K562 (cell line): Measurements from ENCODE around the gene CELSR3. TPM values are rescaled to one million over a fixed set of nuclear protein-coding genes. Genes with fewer than 3 reads are reported as not detected.

ENCODE experiments used
- ATAC-seq: fragments of 200-7000 bp; cut with Tn5 transposase; 3 replicates; pipeline ENCODE4 v1.9.1; 2020; ENCODE audit warnings: moderate library complexity
- BruUV-seq: library from RNA; stranded (reverse); fragments of 400-500 nt; replicated peaks from 2 replicates; lab custom pipeline; 2021; lab: Mats Ljungman, UMichigan
- CTCF ChIA-PET: fragments of 300-600 bp; formaldehyde crosslinking; extraction: SDS; loops from one replicate; lab custom pipeline; 2021; ENCODE audit warnings: low intra/inter-chr PET ratio; lab: Yijun Ruan, JAX
- POLR2A ChIA-PET: fragments of 300-600, 350-650 bp; sonication (Branson Sonifier 250); formaldehyde crosslinking; extraction: SDS; loops from one replicate; lab custom pipeline; 2021; ENCODE audit warnings: antibody characterized with exemption, inconsistent platforms; lab: Yijun Ruan, JAX
- DNase-seq, 4 experiments: peaks; one replicate each; pipeline versions ENCODE4 v3.0.0 to v3.0.0-alpha.2; 2011 to 2018; ENCODE audit warnings: low spot score in 3 of 4, mixed read lengths in 3 of 4; ENCODE audit errors: extremely low read depth in 1 of 4
- FAIRE-seq: peaks from 2 replicates; lab custom pipeline; 2011; peaks lifted over from hg19 to GRCh38; lab: Jason Lieb, UNC
- H2AFZ ChIP-seq: 2 replicates; pipeline ENCODE4 v1.6.0; 2011; ENCODE audit warnings: low read depth, low read length, control low read depth, inconsistent platforms
- H3K27ac ChIP-seq: fragments of 200-600 bp; 3 replicates; pipeline ENCODE4 v1.8.0; 2011; ENCODE audit warnings: low read depth, mild to moderate bottlenecking, control low read depth, inconsistent platforms, low read length, moderate library complexity, mixed read lengths; ENCODE audit errors: extremely low read depth
- H3K27me3 ChIP-seq, 2 experiments: fragments of 300-600 bp in 1 of 2; 2 replicates in 1 of 2; 3 replicates in 1 of 2; pipeline versions ENCODE4 v1.6.0 to v1.8.0; 2011; ENCODE audit warnings: inconsistent platforms in 2 of 2, low read length in 2 of 2, mild to moderate bottlenecking in 1 of 2, mixed read lengths in 1 of 2, moderate library complexity in 1 of 2; ENCODE audit not compliant: control insufficient read depth in 2 of 2, insufficient read depth in 2 of 2
- H3K36me3 ChIP-seq: fragments of 300-600 bp; 3 replicates; pipeline ENCODE4 v1.8.0; 2011; ENCODE audit warnings: mild to moderate bottlenecking, low read length, inconsistent platforms; ENCODE audit not compliant: control insufficient read depth, insufficient read depth
- H3K4me1 ChIP-seq, 2 experiments: fragments of 200-600 bp in 1 of 2; replicated peaks in 1 of 2; 2 replicates in 1 of 2; 3 replicates in 1 of 2; pipeline versions ENCODE4 v1.5.1 to v1.8.0; 2011; ENCODE audit warnings: inconsistent platforms in 2 of 2, low read length in 2 of 2, mild to moderate bottlenecking in 1 of 2, mixed read lengths in 1 of 2, moderate library complexity in 1 of 2; ENCODE audit not compliant: control insufficient read depth in 2 of 2, insufficient read depth in 2 of 2
- H3K4me2 ChIP-seq: 2 replicates; pipeline ENCODE4 v1.6.1; 2011; ENCODE audit warnings: low read length, control low read depth, inconsistent platforms, mixed read lengths; ENCODE audit not compliant: insufficient read depth
- H3K4me3 ChIP-seq: fragments of 200-600 bp; sonication (generic), shearing (Covaris generic); 2 replicates; pipeline ENCODE4 v1.5.1; 2016; ENCODE audit warnings: control low read depth, inconsistent platforms
- H3K79me2 ChIP-seq: fragments of 200-600 bp; 3 replicates; pipeline ENCODE4 v1.8.0; 2011; ENCODE audit warnings: low read length, inconsistent platforms; ENCODE audit not compliant: control insufficient read depth, insufficient read depth
- H3K9ac ChIP-seq, 2 experiments: 2 replicates each; pipeline versions ENCODE4 v1.6.0 to v1.6.1; 2011; ENCODE audit warnings: low read depth in 2 of 2, low read length in 2 of 2, control low read depth in 1 of 2, inconsistent platforms in 1 of 2, mild to moderate bottlenecking in 1 of 2, mixed read lengths in 1 of 2; ENCODE audit not compliant: insufficient read depth in 1 of 2
- H3K9me1 ChIP-seq: one replicate; pipeline ENCODE4 v1.6.0; 2011; ENCODE audit warnings: inconsistent platforms, mild to moderate bottlenecking, low read length, moderate library complexity; ENCODE audit not compliant: control insufficient read depth, insufficient read depth
- H3K9me3 ChIP-seq: replicated peaks from 2 replicates; pipeline ENCODE4 v1.5.1; 2011; ENCODE audit warnings: low read depth, low read length, inconsistent platforms; ENCODE audit not compliant: control insufficient read depth, insufficient read depth
- H4K20me1 ChIP-seq: replicated peaks from 2 replicates; pipeline ENCODE4 v1.6.1; 2011; ENCODE audit warnings: low read length, inconsistent platforms, mixed read lengths; ENCODE audit not compliant: control insufficient read depth, insufficient read depth
- CTBP1 ChIP-seq: fragments of 450-650 bp; IDR thresholded peaks from 2 replicates; pipeline ENCODE4 v1.6.1; 2016; ENCODE audit warnings: borderline replicate concordance
- DACH1 ChIP-seq: fragments of 450-650 bp; IDR thresholded peaks from 2 replicates; pipeline ENCODE4 v1.6.1; 2018; ENCODE audit not compliant: partially characterized antibody
- EHMT2 ChIP-seq: fragments of 450-650 bp; IDR thresholded peaks from 2 replicates; pipeline ENCODE4 v1.6.1; 2018; ENCODE audit warnings: antibody characterized with exemption
- HNRNPK ChIP-seq: fragments of 200-400 bp; formaldehyde crosslinking; IDR thresholded peaks from one replicate; pipeline ENCODE4 v1.6.1; 2018; ENCODE audit warnings: mild to moderate bottlenecking, low read depth, low read length; ENCODE audit not compliant: poor library complexity, severe bottlenecking
- NCOR1 ChIP-seq: fragments of 450-650 bp; IDR thresholded peaks from 2 replicates; pipeline ENCODE4 v1.6.1; 2016; ENCODE audit warnings: mild to moderate bottlenecking, moderate library complexity
- NELFE ChIP-seq: IDR thresholded peaks from 2 replicates; pipeline ENCODE4 v1.6.1; 2011; ENCODE audit warnings: mild to moderate bottlenecking; ENCODE audit not compliant: insufficient read depth, insufficient read length
- PPARD ChIP-seq: fragments of 250-450 bp; sonication (Bioruptor Pico); IDR thresholded peaks from 2 replicates; pipeline ENCODE4 v1.8.0; 2022; ENCODE audit warnings: inconsistent platforms, mild to moderate bottlenecking, moderate library complexity
- TAF7 ChIP-seq: fragments of 450-650 bp; IDR thresholded peaks from 2 replicates; pipeline ENCODE4 v1.6.1; 2016; ENCODE audit warnings: missing genetic modification characterization, missing compliant biosample characterization
- TRIM24 ChIP-seq, 2 experiments: fragments of 450-650 bp; IDR thresholded peaks; 2 replicates each; pipeline ENCODE4 v1.6.1; 2016
- ZKSCAN3 ChIP-seq: fragments of 250-450 bp; sonication (Bioruptor Pico); IDR thresholded peaks from 2 replicates; pipeline ENCODE4 v1.4.0; 2020
- ZNF311 ChIP-seq: fragments of 250-450 bp; sonication (Bioruptor Pico); IDR thresholded peaks from 2 replicates; pipeline ENCODE4 v1.4.0; 2020; ENCODE audit warnings: mild to moderate bottlenecking, moderate library complexity
- ZNF644 ChIP-seq: fragments of 200-800 bp; sonication (Bioruptor generic); IDR thresholded peaks from 2 replicates; pipeline ENCODE4 v1.6.1; 2016; ENCODE audit warnings: low read depth, missing genetic modification characterization, missing compliant biosample characterization
- WGBS: fragments of 100-300 bp; shearing (Covaris generic); methylation state at CpG from one replicate; pipeline ENCODE4 v1.1.6; 2016; ENCODE audit warnings: low coverage, mixed read lengths; ENCODE audit not compliant: insufficient coverage; ENCODE audit errors: missing lambda C conversion rate; 5-methylcytosine and 5-hydroxymethylcytosine counted together
- in situ Hi-C: fragments of 300-500 bp; cut with MboI; formaldehyde crosslinking; loops from 4 replicates; pipeline ENCODE4 v1.15.0; 2018; ENCODE audit warnings: inconsistent platforms, mixed read lengths
- intact Hi-C: fragments of 100-400 bp; cut with micrococcal nuclease; formaldehyde crosslinking; loops from 2 replicates; pipeline ENCODE4 v1.14.2; 2022
- polyA plus RNA-seq, 8 experiments: library from polyadenylated mRNA; depleted of rRNA in 4 of 8; stranded (reverse) in 5 of 8; unstranded in 3 of 8; fragments of >200 nt; fragmentation: Nextera tagmentation in 2 of 8; fragmentation: Illumina TruSeq in 1 of 8; extraction: Ambion mirVana in 2 of 8; extraction: Trizol in 1 of 8; gene quantifications; 2 replicates each; pipeline versions ENCODE4 v1.2.1 to v1.2.3, GENCODE V29; 2011 to 2014; ENCODE audit warnings: inconsistent platforms in 1 of 8, missing spikeins in 1 of 8
- total RNA-seq, 7 experiments: library from RNA; depleted of rRNA in 6 of 7; stranded (reverse); fragments of >200 nt in 6 of 7; fragmentation: Illumina TruSeq in 2 of 7; extraction: Trizol in 2 of 7; gene quantifications; 2 replicates each; pipeline versions ENCODE4 v1.2.1 to v1.2.3, GENCODE V29; 2011 to 2021; ENCODE audit warnings: low replicate concordance in 1 of 7
- TF ChIP-seq, protein P1 (sequence below), 2 experiments: fragments of 150-350 bp in 1 of 2; IDR thresholded peaks; 2 replicates each; pipeline ENCODE4 v1.6.1; 2012 to 2016; ENCODE audit warnings: low read depth in 2 of 2, low read length in 2 of 2, mild to moderate bottlenecking in 1 of 2, moderate library complexity in 1 of 2
- TF ChIP-seq, protein P2 (sequence below): fragments of 250-450 bp; sonication (Bioruptor Pico); IDR thresholded peaks from 2 replicates; pipeline ENCODE4 v1.5.0; 2020; ENCODE audit warnings: mild to moderate bottlenecking, borderline replicate concordance

Gene CELSR3
- total and polyA plus RNA-seq, 9 of the 15 experiments (the other 6 are each of a cell fraction or from before 2014, with no cell fraction given) = 0.10 to 2.7 (median 0.76) TPM

DNA sequence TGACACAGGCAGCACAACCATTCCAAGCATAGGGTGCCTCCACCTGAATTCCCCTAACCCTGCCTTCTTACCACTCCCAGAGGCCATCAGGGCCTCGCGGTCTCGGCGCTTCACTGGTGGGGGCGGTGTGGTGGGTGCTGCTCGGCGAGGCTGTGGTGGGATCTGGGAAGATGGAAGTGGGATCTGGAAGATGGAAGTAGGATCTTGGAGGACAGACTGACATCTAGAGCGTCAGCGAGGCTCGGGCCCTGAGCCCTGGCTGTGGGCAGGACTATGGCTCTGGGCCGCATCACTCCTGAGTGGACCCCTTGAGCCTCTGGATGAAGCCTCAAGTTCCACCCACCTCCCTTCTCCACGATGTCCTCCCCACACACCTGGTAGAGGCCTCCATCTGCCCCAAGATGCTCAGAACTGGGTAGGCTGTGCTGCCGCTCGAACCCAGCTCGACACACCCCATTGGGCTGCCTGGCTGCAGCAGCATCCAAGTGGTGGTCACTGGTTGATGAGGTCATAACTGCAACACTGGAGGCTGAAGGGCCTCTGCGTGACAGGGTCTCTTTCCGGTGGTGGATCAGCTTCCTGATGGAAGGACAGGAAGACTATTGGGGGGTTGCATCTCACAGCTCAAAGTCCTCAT is 19.4 kb upstream of the CELSR3 start (continued):
- TF ChIP-seq, protein P1, sequence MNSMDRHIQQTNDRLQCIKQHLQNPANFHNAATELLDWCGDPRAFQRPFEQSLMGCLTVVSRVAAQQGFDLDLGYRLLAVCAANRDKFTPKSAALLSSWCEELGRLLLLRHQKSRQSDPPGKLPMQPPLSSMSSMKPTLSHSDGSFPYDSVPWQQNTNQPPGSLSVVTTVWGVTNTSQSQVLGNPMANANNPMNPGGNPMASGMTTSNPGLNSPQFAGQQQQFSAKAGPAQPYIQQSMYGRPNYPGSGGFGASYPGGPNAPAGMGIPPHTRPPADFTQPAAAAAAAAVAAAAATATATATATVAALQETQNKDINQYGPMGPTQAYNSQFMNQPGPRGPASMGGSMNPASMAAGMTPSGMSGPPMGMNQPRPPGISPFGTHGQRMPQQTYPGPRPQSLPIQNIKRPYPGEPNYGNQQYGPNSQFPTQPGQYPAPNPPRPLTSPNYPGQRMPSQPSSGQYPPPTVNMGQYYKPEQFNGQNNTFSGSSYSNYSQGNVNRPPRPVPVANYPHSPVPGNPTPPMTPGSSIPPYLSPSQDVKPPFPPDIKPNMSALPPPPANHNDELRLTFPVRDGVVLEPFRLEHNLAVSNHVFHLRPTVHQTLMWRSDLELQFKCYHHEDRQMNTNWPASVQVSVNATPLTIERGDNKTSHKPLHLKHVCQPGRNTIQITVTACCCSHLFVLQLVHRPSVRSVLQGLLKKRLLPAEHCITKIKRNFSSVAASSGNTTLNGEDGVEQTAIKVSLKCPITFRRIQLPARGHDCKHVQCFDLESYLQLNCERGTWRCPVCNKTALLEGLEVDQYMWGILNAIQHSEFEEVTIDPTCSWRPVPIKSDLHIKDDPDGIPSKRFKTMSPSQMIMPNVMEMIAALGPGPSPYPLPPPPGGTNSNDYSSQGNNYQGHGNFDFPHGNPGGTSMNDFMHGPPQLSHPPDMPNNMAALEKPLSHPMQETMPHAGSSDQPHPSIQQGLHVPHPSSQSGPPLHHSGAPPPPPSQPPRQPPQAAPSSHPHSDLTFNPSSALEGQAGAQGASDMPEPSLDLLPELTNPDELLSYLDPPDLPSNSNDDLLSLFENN (IDR thresholded peaks at IDR 0.05; ENCODE audit: low read depth in 2 of 2, low read length in 2 of 2) = no peak
- TF ChIP-seq ZNF644 (tag) (no peak), CTBP1 (no peak)
- TF ChIP-seq, all 486 proteins: peak for 0

DNA sequence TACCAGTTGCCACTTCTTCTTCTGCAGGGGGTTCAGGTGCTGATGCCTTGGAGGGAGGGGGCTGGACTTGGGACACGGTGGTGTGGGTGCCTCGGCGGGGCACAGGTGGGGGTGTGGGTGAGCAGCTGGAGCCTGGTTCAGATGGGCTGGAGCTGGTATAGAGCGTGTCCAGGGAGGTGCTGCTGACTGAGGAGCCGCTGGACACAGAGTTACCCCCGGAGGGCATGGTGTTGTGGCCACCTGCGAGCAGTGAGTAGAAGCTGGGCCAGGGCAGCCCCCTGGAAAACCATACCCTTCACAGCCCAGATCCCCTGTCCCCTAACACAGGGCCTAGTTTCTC is 18.8 kb upstream of the CELSR3 start:
- Histone ChIP-seq H3K27ac (no peak overlapping the region), H3K9me1 (no peaks in the 10 kb centered on the region), H3K4me1 (peaks cover 21 to 28% of the 10 kb centered on the region in 2 experiments; a peak in 4 of 5 replicates), H3K79me2 (peaks cover 27% of the 10 kb centered on the region), H3K9me3 (no peaks in the 10 kb centered on the region), H3K4me3 (no peak overlapping the region), H3K36me3 (peaks cover 51% of the 10 kb centered on the region; the same call in 2 of the 3 replicates), H3K27me3 (no peaks in the 10 kb centered on the region), H3K4me2 (no peak overlapping the region), H2AFZ (no peak overlapping the region), H3K9ac (peak overlapping the region in 1 of 2 experiments; percentile 45; a peak in 1 of 4 replicates), H4K20me1 (peaks cover 10% of the 10 kb centered on the region; the same call in 1 of the 2 replicates)
- POLR2A ChIA-PET = interaction anchor here (0.7 kb wide), 1 partner anchor 177 kb away, joined by 3 read pairs; no protein-coding TSS in a partner anchor
- in situ Hi-C loops (no loop called here), intact Hi-C loops (no loop called here)
- no peak for TF ChIP-seq HNRNPK
- no peak for TF ChIP-seq PPARD
- no peak for TF ChIP-seq ZNF311 (CRISPR knock-in tag)
- TF ChIP-seq NCOR1 = no peak
- TF ChIP-seq DACH1 = no peak
- TF ChIP-seq, protein P2, sequence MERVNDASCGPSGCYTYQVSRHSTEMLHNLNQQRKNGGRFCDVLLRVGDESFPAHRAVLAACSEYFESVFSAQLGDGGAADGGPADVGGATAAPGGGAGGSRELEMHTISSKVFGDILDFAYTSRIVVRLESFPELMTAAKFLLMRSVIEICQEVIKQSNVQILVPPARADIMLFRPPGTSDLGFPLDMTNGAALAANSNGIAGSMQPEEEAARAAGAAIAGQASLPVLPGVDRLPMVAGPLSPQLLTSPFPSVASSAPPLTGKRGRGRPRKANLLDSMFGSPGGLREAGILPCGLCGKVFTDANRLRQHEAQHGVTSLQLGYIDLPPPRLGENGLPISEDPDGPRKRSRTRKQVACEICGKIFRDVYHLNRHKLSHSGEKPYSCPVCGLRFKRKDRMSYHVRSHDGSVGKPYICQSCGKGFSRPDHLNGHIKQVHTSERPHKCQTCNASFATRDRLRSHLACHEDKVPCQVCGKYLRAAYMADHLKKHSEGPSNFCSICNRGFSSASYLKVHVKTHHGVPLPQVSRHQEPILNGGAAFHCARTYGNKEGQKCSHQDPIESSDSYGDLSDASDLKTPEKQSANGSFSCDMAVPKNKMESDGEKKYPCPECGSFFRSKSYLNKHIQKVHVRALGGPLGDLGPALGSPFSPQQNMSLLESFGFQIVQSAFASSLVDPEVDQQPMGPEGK = no peak
- TF ChIP-seq TAF7 (tag) = no peak
- TF ChIP-seq ZKSCAN3 (CRISPR knock-in tag) = no peak
- TF ChIP-seq NELFE = no peak
- TF ChIP-seq TRIM24 (IDR thresholded peaks at IDR 0.05) = no peak
- no peak for TF ChIP-seq EHMT2
- ATAC-seq = no peak
- DNase-seq = no peak
- no peak for FAIRE-seq
- CTCF ChIA-PET = no interaction called here
- 96% methylated on average over 3 of the region's 7 CpGs for WGBS
- no TSS peak for BruUV-seq
